Gastroesophageal sphincter (tissue), 4 donors: ENCODE data around the gene TRIM25. TPM values are rescaled to one million over a fixed set of nuclear protein-coding genes. Genes with fewer than 3 reads are reported as not detected.

Experiments used
- ATAC-seq: fragments of 150-250 bp; one replicate; pipeline ENCODE4 v1.9.1; 2016; ENCODE audit warnings: mild to moderate bottlenecking, moderate library complexity
- H3K27ac ChIP-seq, 4 donors: fragments of 200-600 bp; sonication (generic) in 3 of 4; 1 replicate in 3 of 4; 2 replicates in 1 of 4; pipeline ENCODE4 v1.5.1; 2016 to 2019
- H3K27me3 ChIP-seq: fragments of 200-600 bp; sonication (generic); one replicate; pipeline ENCODE4 v1.5.1; 2019
- H3K36me3 ChIP-seq, 2 donors: fragments of 200-600 bp; sonication (generic); one replicate each; pipeline ENCODE4 v1.5.1; 2019; ENCODE audit warnings: control low read depth in 1 of 2
- H3K4me1 ChIP-seq, 3 donors: fragments of 200-600 bp; sonication (generic); 1 replicate in 2 of 3; 2 replicates in 1 of 3; pipeline ENCODE4 v1.5.1; 2016 to 2019; ENCODE audit warnings: control low read depth in 2 of 3
- H3K4me3 ChIP-seq, 2 donors: fragments of 200-600 bp; sonication (generic); one replicate each; pipeline ENCODE4 v1.5.1; 2019; ENCODE audit warnings: mild to moderate bottlenecking in 1 of 2, moderate library complexity in 1 of 2
- H3K9me3 ChIP-seq, 3 donors: fragments of 200-600 bp; sonication (generic); one replicate each; pipeline ENCODE4 v1.5.1; 2017 to 2019; ENCODE audit warnings: control low read depth in 2 of 3
- CTCF ChIP-seq, 4 experiments: fragments of 200-600 bp in 2 of 4; fragments of 450-650 bp in 2 of 4; sonication (generic) in 1 of 4; IDR thresholded peaks; one replicate each; pipeline ENCODE4 v1.5.1; 2017 to 2019; ENCODE audit warnings: antibody characterized with exemption in 4 of 4, mild to moderate bottlenecking in 2 of 4, moderate library complexity in 2 of 4
- EP300 ChIP-seq: sonication (generic); formaldehyde crosslinking; IDR thresholded peaks from one replicate; pipeline ENCODE4 v1.6.1; 2017; ENCODE audit warnings: antibody characterized with exemption, mild to moderate bottlenecking
- POLR2A ChIP-seq, 2 donors: fragments of 450-650 bp; IDR thresholded peaks; one replicate each; pipeline ENCODE4 v1.6.1; 2017; ENCODE audit warnings: antibody characterized with exemption in 2 of 2, mild to moderate bottlenecking in 2 of 2, moderate library complexity in 1 of 2
- POLR2AphosphoS5 ChIP-seq: sonication (generic); formaldehyde crosslinking; IDR thresholded peaks from one replicate; pipeline ENCODE4 v1.6.1; 2017; ENCODE audit warnings: antibody characterized with exemption
- WGBS, 2 donors: methylation state at CpG; one replicate each; pipeline ENCODE4 v1.1.5; 2018; ENCODE audit warnings: low coverage in 1 of 2; 5-methylcytosine and 5-hydroxymethylcytosine counted together
- total RNA-seq, 4 donors: library from RNA; depleted of rRNA; stranded (reverse); fragments of >200 nt; gene quantifications; one replicate each; pipeline ENCODE4 v1.1.0, GENCODE V29; 2016

Gene TRIM25
- total RNA-seq, 4 donors from 2014 or later: 10.1 to 36.6 (median 20.6) TPM

DNA sequence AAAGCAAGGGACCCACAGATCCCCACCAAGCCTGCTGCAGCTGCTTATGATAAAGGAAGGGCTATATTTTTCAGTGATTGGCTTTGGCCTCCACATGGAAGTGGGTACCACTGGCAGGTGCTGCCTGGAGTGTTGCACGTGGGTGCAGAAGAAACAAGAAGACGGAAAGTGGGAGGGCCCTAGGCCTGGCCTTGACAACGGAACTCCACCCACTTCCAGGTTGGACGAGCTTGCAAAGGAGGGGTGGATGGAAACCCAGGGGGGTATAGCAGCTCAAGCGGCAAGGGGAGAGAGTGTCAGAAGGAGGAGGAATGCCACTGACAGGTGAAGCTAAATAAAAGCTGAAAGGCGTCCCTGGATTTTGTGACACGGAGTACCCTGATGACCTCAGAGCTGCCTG lies 20.3 kb downstream of the TRIM25 start:
- TF ChIP-seq POLR2A (IDR thresholded peaks at IDR 0.05) (no peak), EP300 (no peak), CTCF (IDR thresholded peaks at IDR 0.05) (no peak), POLR2AphosphoS5 (no peak)
- H3K27me3 ChIP-seq: no peaks in the 10 kb centered on the region
- 75% methylated on average over 7 of the region's 7 CpGs; no CpG with 5 or more reads in 1 of the 2 donors for WGBS, 2 donors
- H3K4me3 ChIP-seq: no peak overlapping the region
- H3K36me3 ChIP-seq: peaks cover 0 to 99% of the 10 kb centered on the region in 2 donors
- no peaks in the 10 kb centered on the region for H3K4me1 ChIP-seq
- ATAC-seq: no peak
- H3K27ac ChIP-seq: no peak overlapping the region
- H3K9me3 ChIP-seq: peaks cover 0 to 1% (median 0%) of the 10 kb centered on the region in 3 donors

- WGBS, 2 donors: 90 to 100% methylated on average over 1 of the region's 1 CpG
- Histone ChIP-seq H3K4me3 (no peak overlapping the region), H3K4me1 (no peaks in the 10 kb centered on the region), H3K9me3 (peaks cover 0 to 10% (median 0%) of the 10 kb centered on the region in 3 donors), H3K36me3 (peaks cover 0 to 99% of the 10 kb centered on the region in 2 donors), H3K27ac (no peak overlapping the region), H3K27me3 (no peaks in the 10 kb centered on the region)
- no peak for ATAC-seq
- TF ChIP-seq CTCF (IDR thresholded peaks at IDR 0.05) (no peak), POLR2AphosphoS5 (no peak), EP300 (no peak), POLR2A (IDR thresholded peaks at IDR 0.05) (no peak)
These were observed 21.5 kb downstream of the TRIM25 start for GRCh38 chr17:56892333-56892732.

DNA sequence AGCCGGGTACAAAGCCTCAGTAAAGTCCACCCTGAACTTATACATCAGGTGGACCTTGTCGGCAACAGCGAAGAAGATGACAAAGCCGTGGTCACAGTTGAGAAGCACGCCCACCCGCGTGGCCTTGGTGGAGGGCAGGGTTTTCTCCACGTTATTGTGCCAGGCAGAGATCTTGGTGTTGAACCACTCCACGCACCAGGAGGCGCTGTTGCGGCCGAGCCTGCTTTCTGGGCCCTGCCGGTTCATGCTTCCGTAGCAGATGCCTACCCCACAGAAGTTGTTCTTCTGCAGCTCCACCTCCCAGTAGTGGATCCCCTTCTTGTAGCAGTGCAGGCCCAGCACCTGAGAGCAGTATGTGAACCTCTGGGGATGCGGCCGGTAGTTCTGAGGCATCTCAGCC lies 22.1 kb downstream of the TRIM25 start:
- Histone ChIP-seq H3K36me3 (peaks cover 0 to 97% of the 10 kb centered on the region in 2 donors), H3K27ac (no peak overlapping the region), H3K27me3 (no peaks in the 10 kb centered on the region), H3K9me3 (peaks cover 0 to 10% (median 0%) of the 10 kb centered on the region in 3 donors), H3K4me3 (no peak overlapping the region), H3K4me1 (no peaks in the 10 kb centered on the region)
- 80 to 100% methylated on average over 1 to 3 of the region's 16 CpGs for whole genome bisulfite sequencing, 2 donors
- ATAC-seq: no peak
- TF ChIP-seq EP300 (no peak), POLR2AphosphoS5 (no peak), CTCF (IDR thresholded peaks at IDR 0.05) (peak in 3 of 4 experiments; percentile 32 to 64 (median 45))

GRCh38 chr17:56890906-56891674 lies 22.8 kb downstream of the TRIM25 start:
- Histone ChIP-seq H3K27ac (no peak overlapping the region), H3K27me3 (no peaks in the 10 kb centered on the region), H3K36me3 (peaks cover 0 to 97% of the 10 kb centered on the region in 2 donors), H3K9me3 (peaks cover 0 to 10% (median 0%) of the 10 kb centered on the region in 3 donors), H3K4me1 (no peaks in the 10 kb centered on the region), H3K4me3 (no peak overlapping the region)
- no peak for TF ChIP-seq POLR2A (IDR thresholded peaks at IDR 0.05)
- TF ChIP-seq EP300: no peak
- no peak for TF ChIP-seq CTCF (IDR thresholded peaks at IDR 0.05)
- TF ChIP-seq POLR2AphosphoS5: no peak
- ATAC-seq: no peak
- 84 to 96% methylated on average over 4 to 6 of the region's 7 CpGs for WGBS, 2 donors

DNA sequence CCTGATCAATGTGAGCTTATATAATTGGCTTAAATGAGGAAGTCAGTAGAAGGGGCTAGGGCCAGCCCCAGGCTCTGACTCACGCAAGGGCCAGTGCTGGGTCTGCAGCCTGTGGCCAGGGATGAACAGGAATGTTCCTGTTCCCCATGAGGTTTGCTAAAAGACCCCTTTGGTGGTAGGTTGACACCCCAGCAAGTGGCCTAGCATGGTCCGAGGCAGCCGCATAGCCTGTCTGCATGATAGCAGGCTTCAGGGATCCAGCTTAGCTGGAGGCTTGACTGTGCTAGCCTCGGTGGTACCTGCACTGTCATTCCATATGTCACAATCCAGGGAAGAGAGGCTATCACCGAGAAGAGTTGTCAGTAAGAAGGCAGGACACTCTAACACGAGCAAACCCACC lies 23.5 kb downstream of the TRIM25 start:
- no peak for ATAC-seq
- no peaks in the 10 kb centered on the region for H3K27me3 ChIP-seq
- TF ChIP-seq CTCF (IDR thresholded peaks at IDR 0.05) (no peak), POLR2A (IDR thresholded peaks at IDR 0.05) (no peak), POLR2AphosphoS5 (no peak), EP300 (no peak)
- no peak overlapping the region for H3K4me3 ChIP-seq
- H3K36me3 ChIP-seq: peaks cover 0 to 94% of the 10 kb centered on the region in 2 donors
- 80% methylated on average over 1 of the region's 6 CpGs; no CpG with 5 or more reads in 1 of the 2 donors for WGBS, 2 donors
- H3K4me1 ChIP-seq: no peaks in the 10 kb centered on the region
- H3K9me3 ChIP-seq: peaks cover 0 to 10% (median 0%) of the 10 kb centered on the region in 3 donors
- no peak overlapping the region for H3K27ac ChIP-seq
